ENCODE data around the gene FADS6. TPM values are rescaled to one million over a fixed set of nuclear protein-coding genes. Genes with fewer than 3 reads are reported as not detected.

FADS6 gene
- total and polyA plus RNA-seq, 5 donors, result 0.05 TPM; not detected in 4

DNA sequence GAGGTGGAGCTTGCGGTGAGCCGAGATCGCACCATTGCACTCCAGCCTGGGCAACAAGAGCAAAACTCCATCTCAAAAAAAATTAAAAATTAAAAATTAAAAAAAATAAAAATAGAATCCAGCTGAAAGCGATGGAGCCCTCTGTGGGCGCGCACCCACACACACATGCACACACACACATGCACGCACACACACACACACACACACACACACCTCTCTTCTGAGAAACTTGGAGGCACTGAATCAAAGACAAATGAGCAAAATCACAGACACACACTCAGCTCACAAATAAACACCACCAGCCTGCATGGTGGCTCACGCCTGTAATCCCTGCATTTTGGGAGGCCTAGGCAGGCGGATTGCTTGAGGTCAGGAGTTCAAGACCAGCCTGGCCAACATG is 9.6 kb upstream of the FADS6 start:
- WGBS, result 86% methylated on average over 9 of the region's 9 CpGs
- DNase-seq, result no peak
- Histone ChIP-seq H3K4me1 (ENCODE audit: control insufficient read depth, insufficient read depth, low read length) (no peaks in the 10 kb centered on the region), H3K9me3 (ENCODE audit: control insufficient read depth, low read length) (no peaks in the 10 kb centered on the region), H3K27me3 (ENCODE audit: control insufficient read depth, insufficient read depth) (no peaks in the 10 kb centered on the region), H3K27ac (ENCODE audit: low read length) (no peak overlapping the region), H3K4me3 (ENCODE audit: low read length) (no peak overlapping the region)
- intact Hi-C loops (cut with DNase I), result no loop called here
- no peak for ATAC-seq

- Histone ChIP-seq H3K27ac (ENCODE audit: low read length) (no peak overlapping the region), H3K9me3 (ENCODE audit: control insufficient read depth, low read length) (no peaks in the 10 kb centered on the region), H3K27me3 (ENCODE audit: control insufficient read depth, insufficient read depth) (no peaks in the 10 kb centered on the region), H3K4me3 (ENCODE audit: low read length) (no peak overlapping the region), H3K4me1 (ENCODE audit: control insufficient read depth, insufficient read depth, low read length) (no peaks in the 10 kb centered on the region)
- 64% methylated on average over 14 of the region's 14 CpGs for WGBS
- ATAC-seq (no peak), DNase-seq (no peak)
- intact Hi-C loops (cut with DNase I), result no loop called here
Observed at GRCh38 chr17:74901353-74902135, 8.1 kb upstream of the FADS6 start.

- no peaks in the 10 kb centered on the region for H3K4me1 ChIP-seq (ENCODE audit: control insufficient read depth, insufficient read depth, low read length)
- intact Hi-C loops (cut with DNase I), result no loop called here
- DNase-seq, result peak in 1 of 3 donors; percentile 8
- no peak overlapping the region for H3K27ac ChIP-seq (ENCODE audit: low read length)
- WGBS, result 85% methylated on average over 8 of the region's 8 CpGs
- H3K27me3 ChIP-seq (ENCODE audit: control insufficient read depth, insufficient read depth), result no peaks in the 10 kb centered on the region
- H3K9me3 ChIP-seq (ENCODE audit: control insufficient read depth, low read length), result no peaks in the 10 kb centered on the region
- ATAC-seq, result no peak
- no peak overlapping the region for H3K4me3 ChIP-seq (ENCODE audit: low read length)
Observed at GRCh38 chr17:74900208-74900607, 6.8 kb upstream of the FADS6 start.

- WGBS, result 82% methylated on average over 11 of the region's 11 CpGs
- DNase-seq, result no peak
- no peak for ATAC-seq
- Histone ChIP-seq H3K4me1 (ENCODE audit: control insufficient read depth, insufficient read depth, low read length) (peaks cover 2% of the 10 kb centered on the region), H3K4me3 (ENCODE audit: low read length) (no peak overlapping the region), H3K27ac (ENCODE audit: low read length) (no peak overlapping the region), H3K27me3 (ENCODE audit: control insufficient read depth, insufficient read depth) (no peaks in the 10 kb centered on the region), H3K9me3 (ENCODE audit: control insufficient read depth, low read length) (no peaks in the 10 kb centered on the region)
- intact Hi-C loops (cut with DNase I), result no loop called here
Observed at GRCh38 chr17:74898376-74898946, 5.0 kb upstream of the FADS6 start.

- H3K4me1 ChIP-seq (ENCODE audit: control insufficient read depth, insufficient read depth, low read length), result peaks cover 2% of the 10 kb centered on the region
- ATAC-seq (no peak), DNase-seq (no peak)
- intact Hi-C loops (cut with DNase I), result no loop called here
- H3K27me3 ChIP-seq (ENCODE audit: control insufficient read depth, insufficient read depth), result no peaks in the 10 kb centered on the region
- WGBS, result 23% methylated on average over 22 of the region's 22 CpGs
- H3K9me3 ChIP-seq (ENCODE audit: control insufficient read depth, low read length), result no peaks in the 10 kb centered on the region
- H3K27ac ChIP-seq (ENCODE audit: low read length), result no peak overlapping the region
- H3K4me3 ChIP-seq (ENCODE audit: low read length), result peak overlapping the region; percentile 43
Observed at GRCh38 chr17:74893936-74894671, 671 bp upstream of the FADS6 start.

DNA sequence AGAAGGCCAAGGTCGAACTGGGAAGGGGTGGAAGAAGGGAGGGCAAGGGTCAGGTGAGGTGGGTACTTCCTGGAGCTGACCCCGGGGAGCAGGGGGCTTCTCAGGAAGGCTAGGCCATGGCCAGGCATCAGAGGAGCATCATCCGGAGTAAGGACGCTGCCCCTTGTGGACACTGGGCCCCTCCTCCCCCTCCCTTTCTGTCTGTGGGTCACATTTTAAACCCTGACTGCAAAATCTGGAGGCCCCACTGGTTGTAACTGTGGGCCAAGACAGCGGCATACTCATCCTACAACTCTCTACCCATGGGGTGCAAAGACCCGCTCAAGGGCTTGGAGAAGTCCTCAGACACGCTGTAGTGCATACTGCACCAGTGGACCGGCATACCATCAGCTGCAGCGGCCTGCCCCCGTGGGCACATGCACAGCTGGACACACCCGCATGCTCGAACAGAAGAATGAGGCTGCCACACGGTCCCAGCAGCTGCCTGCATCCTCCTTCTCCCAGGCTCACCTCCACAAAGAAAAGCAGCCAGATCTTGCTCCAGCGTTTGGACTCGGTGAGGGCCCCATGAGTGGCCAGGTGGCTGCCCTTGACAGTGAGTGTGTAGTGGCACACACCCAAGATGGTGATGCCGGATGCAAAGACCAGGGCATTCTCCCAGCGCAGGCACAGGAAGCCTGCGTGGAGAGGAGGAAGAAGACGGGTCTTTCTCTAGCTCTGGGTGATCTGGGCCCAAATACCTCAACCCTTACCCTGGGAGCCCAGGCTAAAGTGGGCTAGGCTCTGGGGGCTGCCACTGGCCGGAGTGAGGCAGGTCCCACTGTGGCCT is 1.2 kb downstream of the FADS6 start:
- no peak overlapping the region for H3K4me3 ChIP-seq (ENCODE audit: low read length)
- intact Hi-C loops (cut with DNase I), result no loop called here
- DNase-seq (no peak), ATAC-seq (no peak)
- no peaks in the 10 kb centered on the region for H3K9me3 ChIP-seq (ENCODE audit: control insufficient read depth, low read length)
- 71% methylated on average over 20 of the region's 20 CpGs for WGBS
- peaks cover 2% of the 10 kb centered on the region for H3K4me1 ChIP-seq (ENCODE audit: control insufficient read depth, insufficient read depth, low read length)
- no peak overlapping the region for H3K27ac ChIP-seq (ENCODE audit: low read length)
- no peaks in the 10 kb centered on the region for H3K27me3 ChIP-seq (ENCODE audit: control insufficient read depth, insufficient read depth)

GRCh38 chr17:74890554-74890953 is 2.9 kb downstream of the FADS6 start:
- Histone ChIP-seq H3K27ac (ENCODE audit: low read length) (no peak overlapping the region), H3K27me3 (ENCODE audit: control insufficient read depth, insufficient read depth) (no peaks in the 10 kb centered on the region), H3K9me3 (ENCODE audit: control insufficient read depth, low read length) (no peaks in the 10 kb centered on the region), H3K4me3 (ENCODE audit: low read length) (no peak overlapping the region), H3K4me1 (ENCODE audit: control insufficient read depth, insufficient read depth, low read length) (peaks cover 2% of the 10 kb centered on the region)
- ATAC-seq, result no peak
- 81% methylated on average over 7 of the region's 7 CpGs for WGBS
- intact Hi-C loops (cut with DNase I), result no loop called here
- no peak for DNase-seq

GRCh38 chr17:74888469-74888868 is 5.0 kb downstream of the FADS6 start:
- ATAC-seq (no peak), DNase-seq (no peak)
- no peaks in the 10 kb centered on the region for H3K9me3 ChIP-seq (ENCODE audit: control insufficient read depth, low read length)
- 53% methylated on average over 13 of the region's 13 CpGs for WGBS
- H3K4me1 ChIP-seq (ENCODE audit: control insufficient read depth, insufficient read depth, low read length), result no peaks in the 10 kb centered on the region
- H3K27me3 ChIP-seq (ENCODE audit: control insufficient read depth, insufficient read depth), result no peaks in the 10 kb centered on the region
- no peak overlapping the region for H3K4me3 ChIP-seq (ENCODE audit: low read length)
- no peak overlapping the region for H3K27ac ChIP-seq (ENCODE audit: low read length)
- intact Hi-C loops (cut with DNase I), result no loop called here

- no peaks in the 10 kb centered on the region for H3K27me3 ChIP-seq (ENCODE audit: control insufficient read depth, insufficient read depth)
- peak in 1 of 3 donors; percentile 66 for DNase-seq
- WGBS, result 59% methylated on average over 15 of the region's 15 CpGs
Observed at GRCh38 chr17:74883241-74883745, 10.1 kb downstream of the FADS6 start.

GRCh38 chr17:74882517-74883240 is 10.8 kb downstream of the FADS6 start:
- Histone ChIP-seq H3K27ac (ENCODE audit: low read length) (no peak overlapping the region), H3K9me3 (ENCODE audit: control insufficient read depth, low read length) (no peaks in the 10 kb centered on the region), H3K4me3 (ENCODE audit: low read length) (no peak overlapping the region), H3K27me3 (ENCODE audit: control insufficient read depth, insufficient read depth) (no peaks in the 10 kb centered on the region), H3K4me1 (ENCODE audit: control insufficient read depth, insufficient read depth, low read length) (peaks cover 2% of the 10 kb centered on the region)
- intact Hi-C loops (cut with DNase I), result no loop called here
- WGBS, result 71% methylated on average over 20 of the region's 20 CpGs
- DNase-seq (peak in 1 of 3 donors; percentile 27), ATAC-seq (no peak)

More at GRCh38 chr17:74883241-74883745, 10.1 kb downstream of the FADS6 start:
- Histone ChIP-seq H3K9me3 (ENCODE audit: control insufficient read depth, low read length) (no peaks in the 10 kb centered on the region), H3K27ac (ENCODE audit: low read length) (no peak overlapping the region), H3K4me3 (ENCODE audit: low read length) (no peak overlapping the region), H3K4me1 (ENCODE audit: control insufficient read depth, insufficient read depth, low read length) (no peaks in the 10 kb centered on the region)
- intact Hi-C loops (cut with DNase I), result no loop called here
- ATAC-seq, result no peak
